ENCODE measurements around the gene SNAI3.

DNA sequence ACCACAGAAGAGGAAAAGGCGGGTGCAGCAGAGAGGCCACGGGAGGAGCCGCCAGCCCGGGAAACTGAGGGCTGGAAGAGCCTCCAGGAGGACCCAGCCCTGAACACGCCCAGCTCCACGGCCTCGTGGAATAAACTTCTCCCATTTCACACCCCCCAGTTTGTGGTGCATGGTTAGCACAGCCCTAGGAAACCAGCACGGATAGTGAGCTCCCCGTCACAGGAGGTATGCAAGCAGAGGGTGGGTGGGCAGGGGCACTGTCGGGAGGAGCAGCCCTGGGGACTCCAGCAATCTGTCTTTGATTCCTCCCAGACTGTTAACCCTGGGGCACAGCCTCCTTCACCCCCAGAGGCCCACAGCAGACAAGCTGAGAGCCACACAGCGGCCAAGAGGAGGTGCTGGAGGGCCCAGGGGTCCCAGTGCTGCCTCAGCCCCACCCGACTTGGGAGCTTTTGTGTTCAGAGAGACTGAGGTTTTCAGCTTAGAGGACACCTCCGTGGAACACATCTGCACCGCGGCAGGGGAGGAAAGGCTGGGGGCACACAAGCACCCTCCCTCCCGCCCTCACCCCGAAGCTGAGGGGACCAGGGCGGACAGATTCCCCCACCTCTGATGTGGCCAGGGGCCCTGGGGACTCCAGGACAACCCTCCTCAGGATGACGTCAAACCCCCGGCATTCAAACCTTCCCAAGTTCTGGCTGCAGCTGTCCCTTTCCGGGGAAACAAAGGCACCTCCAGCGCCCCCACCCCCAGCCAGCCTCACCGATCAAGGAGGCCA is 49.6 kb downstream of the SNAI3 start:
- TF ChIP-seq POLR2A (IDR thresholded peaks at IDR 0.05): no peak
- TF ChIP-seq, protein P1, sequence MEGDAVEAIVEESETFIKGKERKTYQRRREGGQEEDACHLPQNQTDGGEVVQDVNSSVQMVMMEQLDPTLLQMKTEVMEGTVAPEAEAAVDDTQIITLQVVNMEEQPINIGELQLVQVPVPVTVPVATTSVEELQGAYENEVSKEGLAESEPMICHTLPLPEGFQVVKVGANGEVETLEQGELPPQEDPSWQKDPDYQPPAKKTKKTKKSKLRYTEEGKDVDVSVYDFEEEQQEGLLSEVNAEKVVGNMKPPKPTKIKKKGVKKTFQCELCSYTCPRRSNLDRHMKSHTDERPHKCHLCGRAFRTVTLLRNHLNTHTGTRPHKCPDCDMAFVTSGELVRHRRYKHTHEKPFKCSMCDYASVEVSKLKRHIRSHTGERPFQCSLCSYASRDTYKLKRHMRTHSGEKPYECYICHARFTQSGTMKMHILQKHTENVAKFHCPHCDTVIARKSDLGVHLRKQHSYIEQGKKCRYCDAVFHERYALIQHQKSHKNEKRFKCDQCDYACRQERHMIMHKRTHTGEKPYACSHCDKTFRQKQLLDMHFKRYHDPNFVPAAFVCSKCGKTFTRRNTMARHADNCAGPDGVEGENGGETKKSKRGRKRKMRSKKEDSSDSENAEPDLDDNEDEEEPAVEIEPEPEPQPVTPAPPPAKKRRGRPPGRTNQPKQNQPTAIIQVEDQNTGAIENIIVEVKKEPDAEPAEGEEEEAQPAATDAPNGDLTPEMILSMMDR (IDR thresholded peaks at IDR 0.05 in 8 of 11, conservative IDR thresholded peaks at IDR 0.05 in 3 of 11): no peak

Measured in spleen (tissue), 7 donors.